Measurements from ENCODE around the gene LIX1L.

LIX1L gene

DNA sequence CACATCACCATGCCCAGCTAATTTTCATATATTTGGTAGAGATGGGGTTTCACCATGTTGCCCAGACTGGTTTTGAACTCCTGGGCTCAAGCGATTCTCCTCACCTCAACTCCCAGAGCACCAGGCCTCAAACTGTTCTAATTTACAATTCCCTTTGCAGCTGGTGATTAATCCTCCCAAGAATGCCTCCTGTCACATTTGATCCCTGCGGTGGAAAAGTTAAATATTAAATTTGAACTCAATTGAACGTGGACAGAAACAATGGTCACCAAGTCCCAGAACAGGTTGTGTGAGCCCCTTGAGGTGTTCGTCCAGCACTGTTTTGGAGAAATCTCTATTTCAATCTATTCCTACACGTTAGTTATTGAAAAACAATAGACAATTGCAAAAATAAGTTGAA lies 70.2 kb downstream of the LIX1L start:
- Histone ChIP-seq H3K9ac (ENCODE audit: low read depth, low read length) (no peak overlapping the region), H3K27ac (ENCODE audit: low read depth, low read length) (no peak overlapping the region), H3K4me3 (ENCODE audit: low read length) (no peak overlapping the region), H3K36me3 (ENCODE audit: insufficient read depth, low read length) (no peaks in the 10 kb centered on the region), H3K27me3 (ENCODE audit: insufficient read depth, low read length) (peaks cover 28% of the 10 kb centered on the region), H3K9me3 (ENCODE audit: insufficient read depth, low read depth, low read length) (no peaks in the 10 kb centered on the region), H3K4me1 (ENCODE audit: insufficient read depth, low read length) (peaks cover 16% of the 10 kb centered on the region)
- WGBS: 73% methylated on average over 4 of the region's 5 CpGs

DNA sequence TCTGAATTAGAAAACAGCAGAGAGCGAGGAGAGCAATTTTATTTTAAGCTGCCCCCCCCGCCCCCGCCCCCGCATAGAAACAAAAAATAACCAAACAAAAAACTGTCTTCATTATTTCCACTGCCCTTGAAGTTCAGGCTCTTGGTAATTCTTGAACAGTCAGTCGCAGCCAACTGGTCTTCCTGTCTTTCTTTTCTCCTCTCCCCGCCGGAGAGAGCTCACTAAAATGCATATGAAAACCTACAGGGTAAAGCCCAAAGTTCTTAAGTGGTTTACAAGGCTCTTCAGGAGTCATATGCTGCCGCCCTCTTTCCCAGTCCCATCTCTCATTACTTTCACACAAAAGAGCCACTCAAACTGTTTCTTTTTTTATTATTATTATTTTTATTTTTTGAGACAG lies 71.0 kb downstream of the LIX1L start:
- H3K27me3 ChIP-seq (ENCODE audit: insufficient read depth, low read length): peaks cover 29% of the 10 kb centered on the region
- H3K4me1 ChIP-seq (ENCODE audit: insufficient read depth, low read length): peaks cover 10% of the 10 kb centered on the region
- no peaks in the 10 kb centered on the region for H3K36me3 ChIP-seq (ENCODE audit: insufficient read depth, low read length)
- no peak overlapping the region for H3K9ac ChIP-seq (ENCODE audit: low read depth, low read length)
- no peaks in the 10 kb centered on the region for H3K9me3 ChIP-seq (ENCODE audit: insufficient read depth, low read depth, low read length)
- WGBS: 21% methylated on average over 8 of the region's 8 CpGs
- no peak overlapping the region; the same call in 1 of the 2 replicates for H3K4me3 ChIP-seq (ENCODE audit: low read length)
- H3K27ac ChIP-seq (ENCODE audit: low read depth, low read length): no peak overlapping the region

DNA sequence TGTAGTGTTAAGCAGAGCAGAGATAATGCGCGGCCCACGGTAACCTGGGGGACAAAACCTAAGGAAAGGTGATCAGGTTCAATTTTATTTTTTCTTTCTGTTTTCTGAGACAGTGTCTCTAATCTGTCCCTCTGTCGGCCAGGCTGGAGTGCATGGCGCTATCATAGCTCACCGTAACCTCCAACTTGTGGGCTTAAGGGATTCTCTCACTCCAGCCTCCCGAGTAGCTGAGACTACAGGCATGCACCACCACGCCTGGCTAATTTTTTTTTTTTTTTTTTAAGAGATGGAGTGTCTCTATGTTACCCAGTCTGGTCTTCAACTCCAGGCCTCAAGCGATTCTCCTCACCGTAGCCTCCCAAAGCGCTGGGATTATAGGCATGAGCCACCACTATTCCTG lies 71.4 kb downstream of the LIX1L start:
- 57% methylated on average over 9 of the region's 11 CpGs for WGBS
- Histone ChIP-seq H3K27me3 (ENCODE audit: insufficient read depth, low read length) (peaks cover 29% of the 10 kb centered on the region), H3K36me3 (ENCODE audit: insufficient read depth, low read length) (no peaks in the 10 kb centered on the region), H3K27ac (ENCODE audit: low read depth, low read length) (no peak overlapping the region), H3K4me3 (ENCODE audit: low read length) (peak overlapping the region; percentile 91), H3K9me3 (ENCODE audit: insufficient read depth, low read depth, low read length) (no peaks in the 10 kb centered on the region), H3K9ac (ENCODE audit: low read depth, low read length) (no peak overlapping the region), H3K4me1 (ENCODE audit: insufficient read depth, low read length) (peaks cover 7% of the 10 kb centered on the region)

DNA sequence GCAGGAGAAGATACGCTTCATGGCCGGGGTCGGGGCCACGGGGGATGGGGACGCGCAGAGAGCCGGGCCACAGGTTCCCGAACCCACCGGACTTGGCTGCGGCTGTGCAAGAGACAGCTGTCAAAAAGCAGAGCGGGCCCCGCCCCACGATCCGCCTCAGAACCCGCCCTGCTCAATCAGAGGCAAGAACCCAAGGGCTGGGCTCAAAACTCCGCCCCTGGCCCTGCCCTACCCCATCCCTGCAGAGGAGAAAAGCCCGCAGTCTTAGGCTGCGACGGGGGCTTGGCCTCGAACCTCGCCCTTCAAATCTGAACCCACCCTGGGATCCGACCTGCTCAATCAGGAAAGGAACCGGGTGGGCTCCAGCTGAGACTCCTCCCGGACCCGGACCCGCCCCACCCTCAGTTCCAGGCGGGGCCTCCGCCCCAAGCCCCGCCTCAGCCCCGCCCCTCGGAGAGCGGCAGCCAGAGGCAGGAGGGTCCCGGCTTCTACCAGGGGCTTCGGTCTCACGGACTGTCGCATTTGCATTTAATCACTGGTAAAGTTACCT lies 72.0 kb downstream of the LIX1L start, which contains the start of gene ANKRD35:
Gene ANKRD35, minus strand, starts transcription at position 129 of the 550 bp plus-strand sequence. Its CDS starts 108 bp downstream, at position 21.
- H3K9me3 ChIP-seq (ENCODE audit: insufficient read depth, low read depth, low read length): no peaks in the 10 kb centered on the region
- H3K27ac ChIP-seq (ENCODE audit: low read depth, low read length): no peak within 1 kb of the TSS
- H3K4me3 ChIP-seq (ENCODE audit: low read length): peak within 1 kb of the TSS; percentile 91
- WGBS: under 1% methylated on average over 36 of the region's 36 CpGs
- H3K27me3 ChIP-seq (ENCODE audit: insufficient read depth, low read length): peaks cover 29% of the 10 kb centered on the region
- no peak within 1 kb of the TSS for H3K9ac ChIP-seq (ENCODE audit: low read depth, low read length)
- H3K36me3 ChIP-seq (ENCODE audit: insufficient read depth, low read length): no peaks in the 10 kb centered on the region
- H3K4me1 ChIP-seq (ENCODE audit: insufficient read depth, low read length): peaks cover 3% of the 10 kb centered on the region; the same call in 1 of the 2 replicates

DNA sequence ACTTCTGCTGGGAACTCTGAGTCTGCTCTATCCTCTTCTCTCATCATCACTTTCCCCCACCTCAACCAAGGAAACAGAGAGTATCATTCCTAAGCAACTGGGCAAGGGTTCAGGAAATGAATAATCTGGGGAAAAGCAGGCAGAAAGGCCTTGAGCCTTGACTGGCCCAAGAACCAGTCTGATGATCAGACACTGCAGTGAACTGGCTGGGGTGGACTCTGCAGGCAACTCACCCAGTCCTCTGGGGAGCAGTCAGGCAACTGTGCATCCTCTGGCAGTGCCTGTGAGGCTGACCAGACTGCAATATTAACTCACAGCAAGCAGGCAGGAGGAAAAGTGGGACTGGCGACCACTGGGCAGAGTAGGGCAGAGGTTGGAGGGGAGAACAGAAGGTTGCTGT lies 73.1 kb downstream of the LIX1L start:
- H3K4me1 ChIP-seq (ENCODE audit: insufficient read depth, low read length): peaks cover 11% of the 10 kb centered on the region
- 81% methylated on average over 1 of the region's 1 CpG for WGBS
- H3K27ac ChIP-seq (ENCODE audit: low read depth, low read length): no peak overlapping the region
- no peaks in the 10 kb centered on the region for H3K9me3 ChIP-seq (ENCODE audit: insufficient read depth, low read depth, low read length)
- no peaks in the 10 kb centered on the region for H3K36me3 ChIP-seq (ENCODE audit: insufficient read depth, low read length)
- no peak overlapping the region for H3K4me3 ChIP-seq (ENCODE audit: low read length)
- no peak overlapping the region for H3K9ac ChIP-seq (ENCODE audit: low read depth, low read length)
- H3K27me3 ChIP-seq (ENCODE audit: insufficient read depth, low read length): peaks cover 29% of the 10 kb centered on the region
